HAP-1 (cell line): ENCODE measurements around the gene RNF207.

Experiments
- DNase-seq, 2 experiments: peaks; one replicate each; pipeline ENCODE4 v3.0.0-alpha.2; 2016 to 2020; ENCODE audit warnings: low spot score in 2 of 2
- H3K27me3 ChIP-seq: fragments of 250-450 bp; sonication (Bioruptor Pico); 2 replicates; pipeline ENCODE4 v1.5.1; 2020; ENCODE audit warnings: low read depth, mild to moderate bottlenecking, moderate library complexity
- H3K36me3 ChIP-seq: fragments of 250-450 bp; sonication (Bioruptor Pico); replicated peaks from 2 replicates; pipeline ENCODE4 v1.5.1; 2020; ENCODE audit warnings: mild to moderate bottlenecking
- H3K4me1 ChIP-seq: fragments of 250-450 bp; sonication (Bioruptor Pico); 2 replicates; pipeline ENCODE4 v1.5.1; 2020; ENCODE audit warnings: mild to moderate bottlenecking
- H3K4me3 ChIP-seq: fragments of 250-450 bp; sonication (Bioruptor Pico); 2 replicates; pipeline ENCODE4 v1.5.1; 2020; ENCODE audit warnings: mild to moderate bottlenecking, moderate library complexity
- H3K9me3 ChIP-seq: fragments of 250-450 bp; sonication (Bioruptor Pico); 2 replicates; pipeline ENCODE4 v1.5.1; 2020; ENCODE audit warnings: mild to moderate bottlenecking, moderate library complexity
- in situ Hi-C: fragments of 300-500 bp; cut with MboI; formaldehyde crosslinking; loops from 3 replicates; pipeline ENCODE4 v1.14.3; 2020; ENCODE audit warnings: low sequenced_read_pairs, inconsistent platforms, mixed read lengths

The RNF207 gene

GRCh38 chr1:6205849-6206519 is at the start of gene RNF207:
RNF207 (plus strand) TSS chr1:6206119; CDS start chr1:6206536, 417 bp downstream.
- in situ Hi-C loops = no loop called here
- H3K9me3 ChIP-seq = no peaks in the 10 kb centered on the region
- H3K4me1 ChIP-seq = peaks cover 19% of the 10 kb centered on the region
- H3K36me3 ChIP-seq = peaks cover 20% of the 10 kb centered on the region
- no peak within 1 kb of the TSS for H3K4me3 ChIP-seq
- no peak for DNase-seq
- H3K27me3 ChIP-seq = no peaks in the 10 kb centered on the region

- Histone ChIP-seq H3K27me3 (peaks cover 9% of the 10 kb centered on the region), H3K4me3 (no peak overlapping the region)
- DNase-seq = no peak
Measured at GRCh38 chr1:6157132-6157527, 48.8 kb upstream of the RNF207 start.

GRCh38 chr1:6157528-6158174 is 48.3 kb upstream of the RNF207 start:
- peaks cover 13% of the 10 kb centered on the region for H3K27me3 ChIP-seq
- H3K36me3 ChIP-seq = no peaks in the 10 kb centered on the region
- in situ Hi-C loops = no loop called here
- H3K4me3 ChIP-seq = no peak overlapping the region
- no peaks in the 10 kb centered on the region for H3K9me3 ChIP-seq
- no peak for DNase-seq
- H3K4me1 ChIP-seq = no peaks in the 10 kb centered on the region

More at GRCh38 chr1:6157132-6157527, 48.8 kb upstream of the RNF207 start:
- Histone ChIP-seq H3K4me1 (no peaks in the 10 kb centered on the region), H3K9me3 (no peaks in the 10 kb centered on the region), H3K36me3 (no peaks in the 10 kb centered on the region)
- in situ Hi-C loops = no loop called here

GRCh38 chr1:6158181-6158580 is 47.7 kb upstream of the RNF207 start:
- peaks cover 16% of the 10 kb centered on the region for H3K27me3 ChIP-seq
- no peaks in the 10 kb centered on the region for H3K36me3 ChIP-seq
- no peak for DNase-seq
- H3K4me1 ChIP-seq = no peaks in the 10 kb centered on the region
- in situ Hi-C loops = no loop called here
- H3K9me3 ChIP-seq = no peaks in the 10 kb centered on the region
- no peak overlapping the region for H3K4me3 ChIP-seq

- Histone ChIP-seq H3K27me3 (peaks cover 48% of the 10 kb centered on the region), H3K4me3 (no peak overlapping the region), H3K36me3 (no peaks in the 10 kb centered on the region), H3K4me1 (no peaks in the 10 kb centered on the region), H3K9me3 (no peaks in the 10 kb centered on the region)
- in situ Hi-C loops = no loop called here
- no peak for DNase-seq
Measured at GRCh38 chr1:6162341-6162740, 43.6 kb upstream of the RNF207 start.

GRCh38 chr1:6162773-6163172 is 43.1 kb upstream of the RNF207 start:
- peaks cover 51% of the 10 kb centered on the region for H3K27me3 ChIP-seq
- peak in 1 of 2 experiments; percentile 38 for DNase-seq
- in situ Hi-C loops = no loop called here
- H3K9me3 ChIP-seq = no peaks in the 10 kb centered on the region
- H3K4me1 ChIP-seq = no peaks in the 10 kb centered on the region
- no peak overlapping the region for H3K4me3 ChIP-seq
- H3K36me3 ChIP-seq = no peaks in the 10 kb centered on the region

GRCh38 chr1:6163191-6163972 is 42.5 kb upstream of the RNF207 start:
- peaks cover 58% of the 10 kb centered on the region for H3K27me3 ChIP-seq
- no peak overlapping the region for H3K4me3 ChIP-seq
- no peak for DNase-seq
- no peaks in the 10 kb centered on the region for H3K4me1 ChIP-seq
- in situ Hi-C loops = no loop called here
- no peaks in the 10 kb centered on the region for H3K36me3 ChIP-seq
- no peaks in the 10 kb centered on the region for H3K9me3 ChIP-seq

GRCh38 chr1:6163973-6164617 is 41.8 kb upstream of the RNF207 start:
- H3K36me3 ChIP-seq = no peaks in the 10 kb centered on the region
- H3K9me3 ChIP-seq = no peaks in the 10 kb centered on the region
- H3K4me3 ChIP-seq = no peak overlapping the region
- H3K27me3 ChIP-seq = peaks cover 61% of the 10 kb centered on the region
- H3K4me1 ChIP-seq = no peaks in the 10 kb centered on the region
- in situ Hi-C loops = no loop called here
- DNase-seq = no peak

- in situ Hi-C loops = no loop called here
Measured at GRCh38 chr1:6165027-6165426, 40.9 kb upstream of the RNF207 start.

GRCh38 chr1:6165441-6165985 is 40.4 kb upstream of the RNF207 start:
- H3K9me3 ChIP-seq = no peaks in the 10 kb centered on the region
- in situ Hi-C loops = no loop called here
- no peaks in the 10 kb centered on the region for H3K4me1 ChIP-seq
- no peak for DNase-seq
- H3K27me3 ChIP-seq = peaks cover 62% of the 10 kb centered on the region
- no peak overlapping the region for H3K4me3 ChIP-seq
- H3K36me3 ChIP-seq = no peaks in the 10 kb centered on the region

More at GRCh38 chr1:6165027-6165426, 40.9 kb upstream of the RNF207 start:
- no peak for DNase-seq
- Histone ChIP-seq H3K27me3 (peaks cover 62% of the 10 kb centered on the region), H3K9me3 (no peaks in the 10 kb centered on the region), H3K4me3 (no peak overlapping the region), H3K4me1 (no peaks in the 10 kb centered on the region), H3K36me3 (no peaks in the 10 kb centered on the region)

- H3K9me3 ChIP-seq = no peaks in the 10 kb centered on the region
- no peak for DNase-seq
- H3K4me1 ChIP-seq = no peaks in the 10 kb centered on the region
- no peaks in the 10 kb centered on the region for H3K36me3 ChIP-seq
- peaks cover 59% of the 10 kb centered on the region for H3K27me3 ChIP-seq
- H3K4me3 ChIP-seq = no peak overlapping the region
- in situ Hi-C loops = no loop called here
Measured at GRCh38 chr1:6166221-6166620, 39.7 kb upstream of the RNF207 start.

GRCh38 chr1:6166655-6167390 is 39.1 kb upstream of the RNF207 start:
- DNase-seq = no peak
- in situ Hi-C loops = no loop called here
- no peaks in the 10 kb centered on the region for H3K9me3 ChIP-seq
- no peaks in the 10 kb centered on the region for H3K36me3 ChIP-seq
- H3K27me3 ChIP-seq = peaks cover 57% of the 10 kb centered on the region
- no peak overlapping the region for H3K4me3 ChIP-seq
- H3K4me1 ChIP-seq = no peaks in the 10 kb centered on the region
